GM12865 (cell line): ENCODE results near the gene AQP12A.
"Not testable (repeated sequence)": the region's sequence is repeated elsewhere in the genome, so short reads cannot be mapped to it uniquely, and the experiment has no call there.

Experiments used
- DNase-seq: peaks from one replicate; pipeline ENCODE4 v3.0.0; 2010; ENCODE audit warnings: low read depth
- H3K4me3 ChIP-seq: 2 replicates; pipeline ENCODE4 v1.5.1; 2011; ENCODE audit warnings: mild to moderate bottlenecking, low read depth, low read length, control low read depth
- CTCF ChIP-seq: IDR thresholded peaks from 2 replicates; pipeline ENCODE4 v1.5.1; 2011; ENCODE audit warnings: low read length, control low read depth, low read depth, inconsistent platforms; ENCODE audit not compliant: insufficient read depth; ENCODE audit errors: missing control alignments

The AQP12A gene

GRCh38 chr2:240672701-240673190 is 18.9 kb upstream of the AQP12A start:
- no peak for DNase-seq
- no peak overlapping the region for H3K4me3 ChIP-seq
- no peak for TF ChIP-seq CTCF

- H3K4me3 ChIP-seq, DNase-seq: not testable (repeated sequence)
Observed at GRCh38 chr2:240674461-240675184, 17.0 kb upstream of the AQP12A start.

GRCh38 chr2:240675345-240675744 is 16.3 kb upstream of the AQP12A start:
- not testable (repeated sequence) for DNase-seq, H3K4me3 ChIP-seq

GRCh38 chr2:240678043-240678442 is 13.6 kb upstream of the AQP12A start:
- H3K4me3 ChIP-seq, DNase-seq: not testable (repeated sequence)

GRCh38 chr2:240678909-240679308 is 12.8 kb upstream of the AQP12A start:
- not testable (repeated sequence) for DNase-seq, H3K4me3 ChIP-seq

GRCh38 chr2:240680185-240680584 is 11.5 kb upstream of the AQP12A start:
- not testable (repeated sequence) for DNase-seq, H3K4me3 ChIP-seq

- not testable (repeated sequence) for DNase-seq, H3K4me3 ChIP-seq
Observed at GRCh38 chr2:240682431-240683224, 9.0 kb upstream of the AQP12A start, which contains the start of gene AQP12B. AQP12B (minus strand) TSS chr2:240682885; CDS start chr2:240682837, 48 bp downstream.

GRCh38 chr2:240683329-240683979 is 8.2 kb upstream of the AQP12A start:
- DNase-seq, H3K4me3 ChIP-seq: not testable (repeated sequence)

GRCh38 chr2:240683980-240684728 is 7.5 kb upstream of the AQP12A start:
- H3K4me3 ChIP-seq, DNase-seq: not testable (repeated sequence)

GRCh38 chr2:240685771-240686371 is 5.8 kb upstream of the AQP12A start:
- H3K4me3 ChIP-seq, result no peak overlapping the region
- no peak for TF ChIP-seq CTCF
- no peak for DNase-seq
